ENCODE measurements around the gene TM4SF4. TPM values are rescaled to one million over a fixed set of nuclear protein-coding genes. Genes with fewer than 3 reads are reported as not detected.

The TM4SF4 gene
- total RNA-seq, 1 donor from 2014 or later = 0.67 TPM

- DNase-seq (ENCODE audit: low spot score) = peak; percentile 31
- H3K4me1 Mint-ChIP-seq (ENCODE audit: unreplicated experiment) = peaks cover 34% of the 10 kb centered on the region
- peaks cover 16% of the 10 kb centered on the region for H3K27me3 Mint-ChIP-seq (ENCODE audit: unreplicated experiment)
- peaks cover 39% of the 10 kb centered on the region for H3K36me3 Mint-ChIP-seq (ENCODE audit: low read depth, unreplicated experiment)
- no peak for TF ChIP-seq CTCF (IDR thresholded peaks at IDR 0.05; ENCODE audit: unreplicated experiment)
- peak overlapping the region; percentile 95 for H3K27ac Mint-ChIP-seq (ENCODE audit: unreplicated experiment)
- no peaks in the 10 kb centered on the region for H3K9me3 Mint-ChIP-seq (ENCODE audit: unreplicated experiment)
- peak overlapping the region; percentile 49 for H3K4me3 Mint-ChIP-seq (ENCODE audit: unreplicated experiment)
These were observed 53.2 kb downstream of the TM4SF4 start for GRCh38 chr3:149527531-149528339.

GRCh38 chr3:149528340-149528650 lies 53.8 kb downstream of the TM4SF4 start:
- no peak overlapping the region for H3K4me3 Mint-ChIP-seq (ENCODE audit: unreplicated experiment)
- no peak for TF ChIP-seq CTCF (IDR thresholded peaks at IDR 0.05; ENCODE audit: unreplicated experiment)
- peak overlapping the region; percentile 95 for H3K27ac Mint-ChIP-seq (ENCODE audit: unreplicated experiment)
- no peaks in the 10 kb centered on the region for H3K9me3 Mint-ChIP-seq (ENCODE audit: unreplicated experiment)
- H3K4me1 Mint-ChIP-seq (ENCODE audit: unreplicated experiment) = peaks cover 40% of the 10 kb centered on the region
- peaks cover 44% of the 10 kb centered on the region for H3K36me3 Mint-ChIP-seq (ENCODE audit: low read depth, unreplicated experiment)
- no peak for DNase-seq (ENCODE audit: low spot score)
- peaks cover 18% of the 10 kb centered on the region for H3K27me3 Mint-ChIP-seq (ENCODE audit: unreplicated experiment)

GRCh38 chr3:149529099-149529498 lies 54.6 kb downstream of the TM4SF4 start:
- Mint-ChIP-seq H3K4me3 (ENCODE audit: unreplicated experiment) (no peak overlapping the region), H3K27me3 (ENCODE audit: unreplicated experiment) (peaks cover 14% of the 10 kb centered on the region), H3K36me3 (ENCODE audit: low read depth, unreplicated experiment) (peaks cover 45% of the 10 kb centered on the region), H3K27ac (ENCODE audit: unreplicated experiment) (peak overlapping the region; percentile 72), H3K4me1 (ENCODE audit: unreplicated experiment) (peaks cover 47% of the 10 kb centered on the region), H3K9me3 (ENCODE audit: unreplicated experiment) (no peaks in the 10 kb centered on the region)
- no peak for DNase-seq (ENCODE audit: low spot score)
- no peak for TF ChIP-seq CTCF (IDR thresholded peaks at IDR 0.05; ENCODE audit: unreplicated experiment)

GRCh38 chr3:149532489-149533180 lies 58.1 kb downstream of the TM4SF4 start:
- Mint-ChIP-seq H3K9me3 (ENCODE audit: unreplicated experiment) (no peaks in the 10 kb centered on the region), H3K36me3 (ENCODE audit: low read depth, unreplicated experiment) (peaks cover 36% of the 10 kb centered on the region), H3K4me1 (ENCODE audit: unreplicated experiment) (peaks cover 65% of the 10 kb centered on the region), H3K27ac (ENCODE audit: unreplicated experiment) (peak overlapping the region; percentile 48), H3K27me3 (ENCODE audit: unreplicated experiment) (peaks cover 14% of the 10 kb centered on the region), H3K4me3 (ENCODE audit: unreplicated experiment) (no peak overlapping the region)
- no peak for TF ChIP-seq CTCF (IDR thresholded peaks at IDR 0.05; ENCODE audit: unreplicated experiment)
- DNase-seq (ENCODE audit: low spot score) = no peak

- H3K27me3 Mint-ChIP-seq (ENCODE audit: unreplicated experiment) = peaks cover 14% of the 10 kb centered on the region
- H3K27ac Mint-ChIP-seq (ENCODE audit: unreplicated experiment) = no peak overlapping the region
- H3K4me1 Mint-ChIP-seq (ENCODE audit: unreplicated experiment) = peaks cover 55% of the 10 kb centered on the region
- peak overlapping the region; percentile 15 for H3K4me3 Mint-ChIP-seq (ENCODE audit: unreplicated experiment)
- no peaks in the 10 kb centered on the region for H3K9me3 Mint-ChIP-seq (ENCODE audit: unreplicated experiment)
- no peak for TF ChIP-seq CTCF (IDR thresholded peaks at IDR 0.05; ENCODE audit: unreplicated experiment)
- H3K36me3 Mint-ChIP-seq (ENCODE audit: low read depth, unreplicated experiment) = peaks cover 30% of the 10 kb centered on the region
- DNase-seq (ENCODE audit: low spot score) = no peak
These were observed 59.6 kb downstream of the TM4SF4 start for GRCh38 chr3:149534082-149534481.

Data from endothelial cell (in vitro differentiated cells).